Muscle layer of colon (tissue), 2 donors: ENCODE results near the gene DROSHA.
"Not testable (repeated sequence)": the region's sequence is repeated elsewhere in the genome, so short reads cannot be mapped to it uniquely, and the experiment has no call there.

Experiments used
- H3K27ac ChIP-seq: one replicate; pipeline ENCODE4 v1.7.0; 2013; ENCODE audit warnings: low read depth, mild to moderate bottlenecking, low read length, moderate library complexity
- H3K27me3 ChIP-seq, 2 donors: one replicate each; pipeline ENCODE4 v1.7.0; 2013; ENCODE audit warnings: low read length in 2 of 2, mild to moderate bottlenecking in 2 of 2; ENCODE audit not compliant: insufficient read depth in 2 of 2, control insufficient read depth in 1 of 2
- H3K36me3 ChIP-seq: one replicate; pipeline ENCODE4 v1.7.0; 2013; ENCODE audit warnings: mild to moderate bottlenecking, low read length; ENCODE audit not compliant: insufficient read depth
- H3K4me1 ChIP-seq: one replicate; pipeline ENCODE4 v1.7.0; 2013; ENCODE audit warnings: mild to moderate bottlenecking, low read length; ENCODE audit not compliant: insufficient read depth
- H3K4me3 ChIP-seq, 2 donors: one replicate each; pipeline ENCODE4 v1.7.0; 2013; ENCODE audit warnings: low read length in 2 of 2, low read depth in 1 of 2, mild to moderate bottlenecking in 1 of 2, moderate library complexity in 1 of 2
- H3K9ac ChIP-seq: one replicate; pipeline ENCODE4 v1.7.0; 2013; ENCODE audit warnings: low read length
- H3K9me3 ChIP-seq: one replicate; pipeline ENCODE4 v1.7.0; 2013; ENCODE audit warnings: mild to moderate bottlenecking, low read length
- donor health status: abdominal sarcoma.
- donor health status: Adenocarcinoma of cecum.

DROSHA gene

GRCh38 chr5:31413030-31413812 lies 118.7 kb downstream of the DROSHA start:
- Histone ChIP-seq H3K27me3 (no peaks in the 10 kb centered on the region), H3K36me3 (peaks cover 25% of the 10 kb centered on the region), H3K9me3 (no peaks in the 10 kb centered on the region), H3K4me3 (no peak overlapping the region), H3K9ac (no peak overlapping the region), H3K27ac (no peak overlapping the region), H3K4me1 (peaks cover 7% of the 10 kb centered on the region)

- Histone ChIP-seq H3K27ac (no peak overlapping the region), H3K27me3 (no peaks in the 10 kb centered on the region), H3K4me1 (peaks cover 7% of the 10 kb centered on the region), H3K9ac (no peak overlapping the region), H3K36me3 (peaks cover 25% of the 10 kb centered on the region), H3K4me3 (no peak overlapping the region), H3K9me3 (no peaks in the 10 kb centered on the region)
Observed at GRCh38 chr5:31412324-31412723, 119.6 kb downstream of the DROSHA start.

GRCh38 chr5:31410089-31410488 lies 121.8 kb downstream of the DROSHA start:
- H3K4me1 ChIP-seq, result peaks cover 7% of the 10 kb centered on the region
- no peaks in the 10 kb centered on the region for H3K27me3 ChIP-seq
- H3K36me3 ChIP-seq, result peaks cover 24% of the 10 kb centered on the region
- H3K9me3 ChIP-seq, result no peaks in the 10 kb centered on the region
- no peak overlapping the region for H3K9ac ChIP-seq
- H3K4me3 ChIP-seq, result no peak overlapping the region
- no peak overlapping the region for H3K27ac ChIP-seq

- H3K4me1 ChIP-seq, result peaks cover 7% of the 10 kb centered on the region
- no peak overlapping the region for H3K4me3 ChIP-seq
- H3K9ac ChIP-seq, result no peak overlapping the region
- no peaks in the 10 kb centered on the region for H3K27me3 ChIP-seq
- H3K9me3 ChIP-seq, result no peaks in the 10 kb centered on the region
- no peak overlapping the region for H3K27ac ChIP-seq
- peaks cover 29% of the 10 kb centered on the region for H3K36me3 ChIP-seq
Observed at GRCh38 chr5:31408814-31409213, 123.1 kb downstream of the DROSHA start.

DNA sequence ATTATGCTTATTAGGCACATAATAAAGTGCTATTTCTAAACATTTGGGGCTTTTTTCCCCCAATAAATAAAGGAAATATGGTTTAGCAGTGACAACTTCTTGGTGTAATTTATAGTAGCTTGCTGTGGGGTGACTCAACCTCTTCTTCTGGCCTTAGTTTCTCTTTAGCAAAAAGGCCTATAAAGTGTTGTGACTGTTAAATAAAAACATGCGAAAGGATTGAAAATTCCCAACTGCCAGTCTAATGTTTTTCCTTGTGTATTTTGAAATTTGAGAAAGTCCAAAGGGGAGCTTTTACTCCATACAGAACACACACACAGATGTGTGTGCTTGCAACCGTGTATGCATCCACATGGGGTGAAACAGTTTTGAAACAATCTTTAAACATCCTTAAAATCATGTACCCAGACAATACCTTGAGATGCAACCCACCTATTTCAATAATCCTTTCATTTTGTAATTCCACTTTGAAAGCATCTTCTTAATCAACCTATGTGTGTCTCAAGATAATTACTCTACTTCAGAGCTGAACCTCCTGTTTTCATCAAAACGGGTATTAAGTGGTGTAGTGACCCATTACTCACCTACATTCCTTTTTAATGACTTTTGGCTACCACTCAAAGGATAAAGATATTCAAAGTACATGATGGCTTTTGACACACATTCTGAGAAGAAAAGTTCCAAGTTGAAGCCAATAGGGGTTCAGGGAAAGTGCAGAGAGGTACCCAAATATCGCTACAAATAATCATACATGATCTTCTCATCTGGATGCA lies 123.8 kb downstream of the DROSHA start:
- peaks cover 7% of the 10 kb centered on the region for H3K4me1 ChIP-seq
- peaks cover 29% of the 10 kb centered on the region for H3K36me3 ChIP-seq
- no peaks in the 10 kb centered on the region for H3K27me3 ChIP-seq
- H3K9ac ChIP-seq, result no peak overlapping the region
- no peak overlapping the region for H3K27ac ChIP-seq
- H3K9me3 ChIP-seq, result no peaks in the 10 kb centered on the region
- no peak overlapping the region for H3K4me3 ChIP-seq

- Histone ChIP-seq H3K9me3 (no peaks in the 10 kb centered on the region), H3K27ac (no peak overlapping the region), H3K27me3 (no peaks in the 10 kb centered on the region), H3K4me3 (no peak overlapping the region), H3K4me1 (peaks cover 7% of the 10 kb centered on the region), H3K36me3 (peaks cover 33% of the 10 kb centered on the region), H3K9ac (no peak overlapping the region)
Observed at GRCh38 chr5:31404325-31404724, 127.6 kb downstream of the DROSHA start.

DNA sequence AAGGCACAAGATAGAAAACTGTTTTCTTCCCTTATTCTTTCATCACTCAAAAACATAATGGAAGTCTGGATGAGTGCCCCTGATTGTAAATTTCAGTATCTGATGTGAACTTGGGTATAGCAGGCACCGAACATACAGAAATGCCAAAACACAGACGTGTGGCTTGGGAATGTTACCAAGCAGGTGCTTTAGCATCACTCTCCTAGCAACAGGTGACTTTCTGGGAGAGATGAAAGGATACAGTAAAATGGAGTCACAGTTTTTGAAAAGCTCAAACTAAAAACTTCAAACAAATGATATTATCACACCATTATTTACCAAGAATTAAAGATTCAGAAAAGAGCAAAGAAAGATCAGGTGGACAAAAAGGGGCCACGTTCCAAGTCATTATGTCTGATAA lies 130.2 kb downstream of the DROSHA start:
- H3K36me3 ChIP-seq, result peaks cover 16% of the 10 kb centered on the region
- no peaks in the 10 kb centered on the region for H3K4me1 ChIP-seq
- H3K27me3 ChIP-seq, result no peaks in the 10 kb centered on the region
- no peak overlapping the region for H3K4me3 ChIP-seq
- no peak overlapping the region for H3K27ac ChIP-seq
- H3K9ac ChIP-seq, result no peak overlapping the region
- no peaks in the 10 kb centered on the region for H3K9me3 ChIP-seq

DNA sequence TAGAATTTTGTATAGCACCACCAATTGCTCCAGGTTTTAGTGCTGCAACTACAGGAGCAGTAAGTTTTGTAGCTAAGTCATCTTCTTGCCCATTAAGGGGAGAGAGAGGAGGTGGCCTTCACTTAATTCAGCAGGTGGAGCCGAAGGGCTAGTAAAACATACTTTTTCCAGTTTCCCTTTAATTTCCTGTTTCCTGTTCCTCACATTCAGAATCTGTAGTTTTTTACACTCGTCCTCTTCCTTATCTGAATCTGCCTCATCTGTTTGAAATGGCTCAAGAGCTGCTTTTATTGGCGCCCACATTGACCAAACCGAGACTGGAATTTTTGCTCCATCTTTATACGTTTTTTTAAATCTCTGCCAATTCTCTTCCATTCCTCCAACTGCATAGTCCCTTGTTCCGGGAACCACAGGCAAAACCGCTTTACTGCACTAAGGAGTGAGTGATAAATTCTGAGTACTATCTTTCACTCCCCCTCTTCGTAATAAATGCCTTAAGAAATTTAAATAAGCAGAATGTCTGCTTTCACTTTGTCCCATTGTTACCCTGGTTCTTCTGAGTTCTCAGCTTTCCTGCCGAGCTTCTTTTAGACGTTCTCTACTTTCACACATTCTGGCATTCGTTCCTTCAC lies 133.9 kb downstream of the DROSHA start:
- H3K36me3 ChIP-seq, result peaks cover 4% of the 10 kb centered on the region
- H3K9me3 ChIP-seq, result no peaks in the 10 kb centered on the region
- no peaks in the 10 kb centered on the region for H3K4me1 ChIP-seq
- H3K27ac ChIP-seq, result no peak overlapping the region
- no peaks in the 10 kb centered on the region for H3K27me3 ChIP-seq
- no peak overlapping the region for H3K9ac ChIP-seq
- H3K4me3 ChIP-seq, result no peak overlapping the region

DNA sequence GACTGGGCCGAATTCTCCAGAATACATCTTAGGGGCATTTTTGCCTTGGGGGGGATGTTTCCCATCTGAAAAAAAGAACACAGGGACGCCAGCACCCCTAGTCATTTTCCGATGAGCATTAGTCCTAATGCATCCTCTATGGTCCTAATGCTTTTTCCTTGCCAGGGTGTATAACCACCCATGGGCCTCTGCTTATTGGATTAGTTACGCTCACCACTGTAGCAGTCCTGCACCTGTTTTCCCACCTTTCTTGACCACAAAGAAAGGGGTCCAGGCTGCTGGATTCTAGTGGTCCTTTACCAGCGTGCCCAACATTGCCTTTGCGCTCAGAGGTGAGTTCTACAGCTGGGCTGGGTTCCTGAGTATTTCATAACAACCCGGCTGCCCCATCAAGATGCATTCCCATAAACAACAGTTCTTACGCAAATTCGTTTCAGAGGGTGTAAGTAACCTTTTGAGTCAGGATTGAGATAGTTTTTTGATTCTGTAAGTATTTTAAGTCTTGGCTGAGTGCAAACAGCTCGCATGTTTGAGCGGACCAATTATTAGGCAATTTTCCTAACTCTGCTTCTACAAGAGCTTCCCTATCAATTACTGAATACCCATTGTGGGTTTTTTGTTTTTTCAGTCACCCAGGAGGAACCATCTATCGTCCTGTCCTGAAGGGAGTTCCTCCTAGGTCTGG lies 135.1 kb downstream of the DROSHA start:
- Histone ChIP-seq H3K9me3 (no peaks in the 10 kb centered on the region), H3K4me1 (no peaks in the 10 kb centered on the region), H3K36me3 (peaks cover 3% of the 10 kb centered on the region), H3K4me3 (no peak overlapping the region), H3K27ac (no peak overlapping the region), H3K27me3 (no peaks in the 10 kb centered on the region), H3K9ac (no peak overlapping the region)

DNA sequence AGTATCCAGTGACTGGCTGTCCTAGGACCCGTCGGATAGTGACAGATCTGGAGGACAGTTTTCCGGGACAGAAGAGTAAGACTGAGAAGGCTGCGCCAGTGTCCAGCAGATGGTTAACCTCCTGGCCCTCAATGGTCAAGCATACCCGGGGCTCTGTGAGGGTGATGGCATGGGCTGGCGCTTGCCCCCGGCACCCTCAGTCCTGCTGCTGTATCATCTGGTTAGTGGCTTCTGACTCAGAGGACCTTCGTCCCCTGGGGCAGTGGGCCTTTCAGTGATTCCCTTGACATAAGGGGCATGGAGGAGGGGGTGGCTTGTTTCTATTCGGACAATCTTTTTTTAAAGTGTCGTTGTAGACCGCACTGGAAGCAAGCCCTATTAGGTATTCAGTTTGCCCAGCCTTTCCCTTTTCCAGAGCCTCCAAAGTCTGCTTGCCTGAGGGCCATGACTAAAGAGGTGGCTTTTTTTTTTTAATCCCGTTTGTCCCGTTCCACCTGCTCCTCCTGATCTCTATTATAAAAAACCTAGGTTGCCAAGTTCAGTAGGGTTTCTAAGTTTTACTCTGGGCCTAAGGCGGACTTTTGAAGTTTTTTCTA lies 136.3 kb downstream of the DROSHA start:
- not testable (repeated sequence) for H3K9ac ChIP-seq, H3K9me3 ChIP-seq, H3K27ac ChIP-seq, H3K4me3 ChIP-seq, H3K4me1 ChIP-seq, H3K36me3 ChIP-seq, H3K27me3 ChIP-seq

GRCh38 chr5:31393126-31393525 lies 138.8 kb downstream of the DROSHA start:
- H3K27me3 ChIP-seq, result no peaks in the 10 kb centered on the region
- H3K9ac ChIP-seq, result no peak overlapping the region
- H3K4me3 ChIP-seq, result no peak overlapping the region
- H3K27ac ChIP-seq, result no peak overlapping the region
- no peaks in the 10 kb centered on the region for H3K9me3 ChIP-seq
- H3K4me1 ChIP-seq, result no peaks in the 10 kb centered on the region
- no peaks in the 10 kb centered on the region for H3K36me3 ChIP-seq
